Prostate gland (tissue), 2 donors: ENCODE results near the gene STXBP3.

ENCODE experiments used
- CTCF ChIP-seq, 4 experiments: fragments of 200-600 bp in 2 of 4; fragments of 450-650 bp in 2 of 4; sonication (generic) in 2 of 4; IDR thresholded peaks; 1 replicate in 3 of 4; 2 replicates in 1 of 4; pipeline ENCODE4 v1.5.1; 2016 to 2019; ENCODE audit warnings: antibody characterized with exemption in 4 of 4, mild to moderate bottlenecking in 2 of 4, moderate library complexity in 2 of 4
- POLR2A ChIP-seq: fragments of 450-650 bp; IDR thresholded peaks from one replicate; pipeline ENCODE4 v1.6.1; 2016; ENCODE audit warnings: antibody characterized with exemption, mild to moderate bottlenecking

- no peak for TF ChIP-seq CTCF (IDR thresholded peaks at IDR 0.05)
- no peak for TF ChIP-seq POLR2A
These were observed 111.9 kb downstream of the STXBP3 start for GRCh38 chr1:108858230-108858950.
